PC-9 (cell line): Measurements from ENCODE around the gene TCF4. TPM values are rescaled to one million over a fixed set of nuclear protein-coding genes. Genes with fewer than 3 reads are reported as not detected.

ENCODE experiments used
- BruUV-seq: library from RNA; stranded (reverse); fragments of 400-500 nt; replicated peaks from 2 replicates; lab custom pipeline; 2021; lab: Mats Ljungman, UMichigan
- CTCF ChIA-PET: fragments of 300-600 bp; sonication (Branson Sonifier 250); formaldehyde crosslinking; loops from one replicate; lab custom pipeline; 2022; ENCODE audit warnings: antibody characterized with exemption; lab: Charles Lee
- POLR2A ChIA-PET: fragments of 300-600 bp; sonication (Branson Sonifier 250); formaldehyde crosslinking; loops from one replicate; lab custom pipeline; 2022; ENCODE audit warnings: antibody characterized with exemption; ENCODE audit not compliant: unreplicated experiment; lab: Charles Lee
- DNase-seq, 2 experiments: peaks; one replicate each; pipeline versions ENCODE4 v3.0.0 to v3.0.0-alpha.2; 2015 to 2022; ENCODE audit warnings: mixed read lengths in 1 of 2
- H2AFZ ChIP-seq: fragments of 200-600 bp; sonication (generic); 2 replicates; pipeline ENCODE4 v1.8.1; 2017; ENCODE audit warnings: antibody characterized with exemption
- H3F3A ChIP-seq: fragments of 200-600 bp; sonication (generic); 2 replicates; pipeline ENCODE4 v1.8.1; 2017; ENCODE audit warnings: antibody characterized with exemption, mild to moderate bottlenecking, low read depth; ENCODE audit not compliant: insufficient read depth
- H3K27ac ChIP-seq: fragments of 200-600 bp; sonication (generic); 2 replicates; pipeline ENCODE4 v1.6.1; 2016; ENCODE audit warnings: mixed run types
- H3K27me3 ChIP-seq: fragments of 200-600 bp; sonication (generic); 2 replicates; pipeline ENCODE4 v1.6.1; 2016; ENCODE audit warnings: low read depth, mixed run types; ENCODE audit not compliant: insufficient read depth
- H3K36me3 ChIP-seq: fragments of 200-600 bp; sonication (generic); 2 replicates; pipeline ENCODE4 v1.6.1; 2016; ENCODE audit warnings: low read depth, mixed run types
- H3K4me1 ChIP-seq: fragments of 200-600 bp; sonication (generic); replicated peaks from 2 replicates; pipeline ENCODE4 v1.6.1; 2016; ENCODE audit warnings: mixed run types; ENCODE audit not compliant: insufficient read depth
- H3K4me2 ChIP-seq: fragments of 200-600 bp; sonication (generic); 2 replicates; pipeline ENCODE4 v1.6.1; 2017; ENCODE audit warnings: mixed run types
- H3K4me3 ChIP-seq: fragments of 200-600 bp; sonication (generic); 2 replicates; pipeline ENCODE4 v1.6.1; 2016; ENCODE audit warnings: mixed run types
- H3K79me2 ChIP-seq: fragments of 200-600 bp; sonication (generic); 2 replicates; pipeline ENCODE4 v1.6.1; 2017; ENCODE audit warnings: low read depth, mixed run types
- H3K9me2 ChIP-seq: fragments of 200-600 bp; sonication (generic); 2 replicates; pipeline ENCODE4 v1.8.1; 2017; ENCODE audit warnings: mild to moderate bottlenecking; ENCODE audit not compliant: insufficient read depth
- H3K9me3 ChIP-seq: fragments of 200-600 bp; sonication (generic); 2 replicates; pipeline ENCODE4 v1.8.1; 2016; ENCODE audit warnings: low read depth; ENCODE audit not compliant: insufficient read depth
- H4K20me1 ChIP-seq: fragments of 200-600 bp; sonication (generic); 2 replicates; pipeline ENCODE4 v1.8.1; 2017; ENCODE audit not compliant: insufficient read depth
- CTCF ChIP-seq: fragments of 200-600 bp; sonication (generic); conservative IDR thresholded peaks from 2 replicates; pipeline ENCODE4 v1.6.1; 2017; ENCODE audit warnings: mixed run types, antibody characterized with exemption, mild to moderate bottlenecking, moderate library complexity
- EZH2 ChIP-seq: fragments of 200-600 bp; sonication (generic); IDR thresholded peaks from 2 replicates; pipeline ENCODE4 v1.8.0; 2017; ENCODE audit warnings: antibody characterized with exemption, low read depth
- intact Hi-C: fragments of 100-400 bp; cut with micrococcal nuclease; formaldehyde crosslinking; loops from one replicate; pipeline ENCODE4 v1.10.0; 2022; ENCODE audit not compliant: unreplicated experiment
- total RNA-seq: library from RNA; stranded (reverse); gene quantifications from 2 replicates; pipeline ENCODE4 v1.2.3, GENCODE V29; 2021

The TCF4 gene
- total RNA-seq, 1 experiment from 2014 or later: 0.74 TPM

GRCh38 chr18:55317864-55318263 is 270.1 kb downstream of the TCF4 start:
- Histone ChIP-seq H3K36me3 (no peaks in the 10 kb centered on the region), H3K27me3 (no peaks in the 10 kb centered on the region), H4K20me1 (no peaks in the 10 kb centered on the region), H3K9me3 (no peaks in the 10 kb centered on the region), H3K4me1 (no peaks in the 10 kb centered on the region), H2AFZ (no peak overlapping the region), H3K4me2 (no peak overlapping the region), H3K79me2 (no peaks in the 10 kb centered on the region), H3K9me2 (no peaks in the 10 kb centered on the region), H3K4me3 (no peak overlapping the region), H3K27ac (no peak overlapping the region), H3F3A (no peaks in the 10 kb centered on the region)
- intact Hi-C loops: no loop called here
- ChIA-PET CTCF (no interaction called here), POLR2A (no interaction called here)
- TF ChIP-seq EZH2: no peak
- no peak for DNase-seq
- no TSS peak for BruUV-seq

GRCh38 chr18:55317324-55317723 is 270.7 kb downstream of the TCF4 start:
- no peaks in the 10 kb centered on the region for H4K20me1 ChIP-seq
- H3K9me3 ChIP-seq: no peaks in the 10 kb centered on the region
- no peak for DNase-seq
- H3F3A ChIP-seq: no peaks in the 10 kb centered on the region
- H3K79me2 ChIP-seq: no peaks in the 10 kb centered on the region
- H3K4me3 ChIP-seq: no peak overlapping the region
- ChIA-PET POLR2A (no interaction called here), CTCF (no interaction called here)
- no TSS peak for BruUV-seq
- H3K27ac ChIP-seq: no peak overlapping the region
- H3K36me3 ChIP-seq: no peaks in the 10 kb centered on the region
- no peak overlapping the region for H3K4me2 ChIP-seq
- no peaks in the 10 kb centered on the region for H3K27me3 ChIP-seq
- no peak overlapping the region for H2AFZ ChIP-seq
- no peak for TF ChIP-seq CTCF
- TF ChIP-seq EZH2: no peak
- no peaks in the 10 kb centered on the region for H3K4me1 ChIP-seq
- H3K9me2 ChIP-seq: no peaks in the 10 kb centered on the region
- intact Hi-C loops: no loop called here

GRCh38 chr18:55316486-55317184 is 271.4 kb downstream of the TCF4 start:
- Histone ChIP-seq H3K9me2 (no peaks in the 10 kb centered on the region), H2AFZ (no peak overlapping the region), H3K27me3 (no peaks in the 10 kb centered on the region), H3K4me1 (no peaks in the 10 kb centered on the region), H3K27ac (no peak overlapping the region), H3K4me3 (no peak overlapping the region), H4K20me1 (no peaks in the 10 kb centered on the region), H3K9me3 (no peaks in the 10 kb centered on the region), H3K4me2 (no peak overlapping the region), H3K79me2 (no peaks in the 10 kb centered on the region), H3F3A (no peaks in the 10 kb centered on the region), H3K36me3 (no peaks in the 10 kb centered on the region)
- DNase-seq: no peak
- ChIA-PET POLR2A (no interaction called here), CTCF (no interaction called here)
- no TSS peak for BruUV-seq
- TF ChIP-seq EZH2 (no peak), CTCF (no peak)
- intact Hi-C loops: no loop called here
